ENCODE results near the gene KIAA1614.

The KIAA1614 gene

GRCh38 chr1:180884588-180885300 is 28.0 kb upstream of the KIAA1614 start:
- TF ChIP-seq POLR2AphosphoS5 (IDR thresholded peaks at IDR 0.05; ENCODE audit: low read depth, low read length) (no peak), REST (IDR thresholded peaks at IDR 0.05; ENCODE audit: insufficient read depth in 1 of 2, low read depth in 2 of 2, low read length in 2 of 2) (no peak), SIN3A (IDR thresholded peaks at IDR 0.05; ENCODE audit: borderline replicate concordance, insufficient read depth, low read length) (no peak), FOXP2 (optimal IDR thresholded peaks at IDR 0.05; ENCODE audit: borderline replicate concordance, extremely low read depth, extremely low read length, insufficient read depth) (no peak), TAF1 (IDR thresholded peaks at IDR 0.05; ENCODE audit: borderline replicate concordance, insufficient read depth, low read length) (no peak)

DNA sequence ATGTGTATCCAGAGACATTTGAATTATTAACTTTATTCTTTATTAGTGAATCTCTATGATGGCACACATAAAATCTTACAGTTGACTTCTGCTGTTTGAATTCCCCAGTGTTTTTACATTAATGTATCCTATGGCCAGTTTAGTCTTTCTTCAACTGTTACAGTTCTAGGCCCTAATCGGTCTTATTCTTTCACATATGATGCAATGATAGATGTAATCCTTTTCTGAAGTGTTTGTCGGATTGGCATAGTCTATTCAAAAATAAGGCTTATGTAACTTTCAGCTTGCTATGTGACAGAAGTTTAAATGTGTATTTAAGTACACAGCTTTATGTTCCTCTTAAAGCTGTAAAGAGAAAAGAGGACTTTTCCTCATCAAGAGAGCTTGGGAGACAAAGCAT is 26.4 kb upstream of the KIAA1614 start:
- TF ChIP-seq TAF1 (IDR thresholded peaks at IDR 0.05; ENCODE audit: borderline replicate concordance, insufficient read depth, low read length) (no peak), REST (IDR thresholded peaks at IDR 0.05; ENCODE audit: insufficient read depth in 1 of 2, low read depth in 2 of 2, low read length in 2 of 2) (no peak), SIN3A (IDR thresholded peaks at IDR 0.05; ENCODE audit: borderline replicate concordance, insufficient read depth, low read length) (no peak), POLR2AphosphoS5 (IDR thresholded peaks at IDR 0.05; ENCODE audit: low read depth, low read length) (no peak), FOXP2 (optimal IDR thresholded peaks at IDR 0.05; ENCODE audit: borderline replicate concordance, extremely low read depth, extremely low read length, insufficient read depth) (no peak)

DNA sequence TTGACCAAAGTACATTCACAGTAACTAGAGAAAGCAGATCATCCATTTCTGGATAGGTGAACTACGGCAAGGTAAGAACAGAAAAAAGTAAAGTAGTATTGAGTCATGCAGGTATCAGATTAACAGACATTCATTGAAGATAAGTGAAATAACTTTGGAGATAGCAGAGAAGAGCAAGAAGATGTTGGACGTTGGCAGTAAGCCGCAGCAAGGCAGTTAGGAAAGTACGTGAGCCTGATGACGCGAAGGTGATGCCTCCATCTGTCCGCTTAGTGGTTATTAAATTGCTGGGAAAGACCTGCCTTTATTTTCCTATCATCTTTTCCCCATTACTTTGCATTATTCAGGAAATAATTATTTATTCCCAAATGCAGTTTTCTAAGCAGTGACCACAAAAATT is 24.9 kb upstream of the KIAA1614 start:
- TF ChIP-seq FOXP2 (optimal IDR thresholded peaks at IDR 0.05; ENCODE audit: borderline replicate concordance, extremely low read depth, extremely low read length, insufficient read depth) (no peak), SIN3A (IDR thresholded peaks at IDR 0.05; ENCODE audit: borderline replicate concordance, insufficient read depth, low read length) (no peak), TAF1 (IDR thresholded peaks at IDR 0.05; ENCODE audit: borderline replicate concordance, insufficient read depth, low read length) (no peak), REST (IDR thresholded peaks at IDR 0.05; ENCODE audit: insufficient read depth in 1 of 2, low read depth in 2 of 2, low read length in 2 of 2) (no peak), POLR2AphosphoS5 (IDR thresholded peaks at IDR 0.05; ENCODE audit: low read depth, low read length) (no peak)

DNA sequence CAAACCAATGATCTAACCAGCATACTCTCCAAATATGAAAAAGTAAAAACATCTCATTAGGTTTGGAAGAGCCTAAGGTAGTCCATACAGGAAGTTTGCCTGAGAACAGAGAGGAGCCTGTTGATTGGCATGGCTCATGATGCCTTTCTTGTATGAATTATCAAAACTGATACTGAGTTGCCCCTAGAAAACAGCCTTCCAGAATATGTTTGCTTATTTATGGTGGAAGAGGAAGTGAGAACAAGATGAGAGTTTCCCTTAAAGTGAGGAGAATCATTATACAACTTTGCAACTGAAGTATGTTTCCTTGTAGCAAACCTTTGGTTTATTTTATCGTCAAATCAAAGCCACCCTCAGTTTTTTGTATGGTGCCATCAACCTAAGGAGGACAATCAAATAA is 23.8 kb upstream of the KIAA1614 start:
- no peak for TF ChIP-seq FOXP2 (optimal IDR thresholded peaks at IDR 0.05; ENCODE audit: borderline replicate concordance, extremely low read depth, extremely low read length, insufficient read depth)
- TF ChIP-seq SIN3A (IDR thresholded peaks at IDR 0.05; ENCODE audit: borderline replicate concordance, insufficient read depth, low read length) = no peak
- TF ChIP-seq POLR2AphosphoS5 (IDR thresholded peaks at IDR 0.05; ENCODE audit: low read depth, low read length) = no peak
- no peak for TF ChIP-seq TAF1 (IDR thresholded peaks at IDR 0.05; ENCODE audit: borderline replicate concordance, insufficient read depth, low read length)
- no peak for TF ChIP-seq REST (IDR thresholded peaks at IDR 0.05; ENCODE audit: insufficient read depth in 1 of 2, low read depth in 2 of 2, low read length in 2 of 2)

All from PFSK-1 (cell line).